ENCODE data around the gene RPL38.

Gene RPL38

DNA sequence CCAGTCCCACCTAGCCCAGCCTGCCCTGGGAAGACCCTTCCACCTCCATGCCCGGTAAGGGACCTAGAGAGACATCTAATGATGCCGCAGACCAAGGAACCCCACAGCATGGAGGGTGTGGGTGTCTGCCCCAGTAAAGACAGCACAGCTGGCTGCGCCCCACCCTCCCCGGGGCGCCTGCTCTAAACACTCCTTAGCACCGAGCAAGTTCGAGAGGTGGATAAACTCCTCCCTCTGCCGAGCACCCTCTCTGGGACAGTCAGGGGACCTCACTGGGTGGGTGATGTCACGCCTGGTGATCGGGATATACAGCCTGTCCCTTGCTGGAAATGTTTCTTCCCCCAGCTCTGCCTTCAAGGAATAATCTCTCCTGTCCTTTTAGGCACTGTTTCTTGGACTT, 53.8 kb downstream of the RPL38 start:
- no peak for DNase-seq (ENCODE audit: low read depth)
- TF ChIP-seq, protein P1, sequence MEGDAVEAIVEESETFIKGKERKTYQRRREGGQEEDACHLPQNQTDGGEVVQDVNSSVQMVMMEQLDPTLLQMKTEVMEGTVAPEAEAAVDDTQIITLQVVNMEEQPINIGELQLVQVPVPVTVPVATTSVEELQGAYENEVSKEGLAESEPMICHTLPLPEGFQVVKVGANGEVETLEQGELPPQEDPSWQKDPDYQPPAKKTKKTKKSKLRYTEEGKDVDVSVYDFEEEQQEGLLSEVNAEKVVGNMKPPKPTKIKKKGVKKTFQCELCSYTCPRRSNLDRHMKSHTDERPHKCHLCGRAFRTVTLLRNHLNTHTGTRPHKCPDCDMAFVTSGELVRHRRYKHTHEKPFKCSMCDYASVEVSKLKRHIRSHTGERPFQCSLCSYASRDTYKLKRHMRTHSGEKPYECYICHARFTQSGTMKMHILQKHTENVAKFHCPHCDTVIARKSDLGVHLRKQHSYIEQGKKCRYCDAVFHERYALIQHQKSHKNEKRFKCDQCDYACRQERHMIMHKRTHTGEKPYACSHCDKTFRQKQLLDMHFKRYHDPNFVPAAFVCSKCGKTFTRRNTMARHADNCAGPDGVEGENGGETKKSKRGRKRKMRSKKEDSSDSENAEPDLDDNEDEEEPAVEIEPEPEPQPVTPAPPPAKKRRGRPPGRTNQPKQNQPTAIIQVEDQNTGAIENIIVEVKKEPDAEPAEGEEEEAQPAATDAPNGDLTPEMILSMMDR (IDR thresholded peaks at IDR 0.05; ENCODE audit: low read length, missing control alignments): no peak
- H3K4me3 ChIP-seq (replicated peaks; ENCODE audit: low read depth, low read length): no peak overlapping the region

DNA sequence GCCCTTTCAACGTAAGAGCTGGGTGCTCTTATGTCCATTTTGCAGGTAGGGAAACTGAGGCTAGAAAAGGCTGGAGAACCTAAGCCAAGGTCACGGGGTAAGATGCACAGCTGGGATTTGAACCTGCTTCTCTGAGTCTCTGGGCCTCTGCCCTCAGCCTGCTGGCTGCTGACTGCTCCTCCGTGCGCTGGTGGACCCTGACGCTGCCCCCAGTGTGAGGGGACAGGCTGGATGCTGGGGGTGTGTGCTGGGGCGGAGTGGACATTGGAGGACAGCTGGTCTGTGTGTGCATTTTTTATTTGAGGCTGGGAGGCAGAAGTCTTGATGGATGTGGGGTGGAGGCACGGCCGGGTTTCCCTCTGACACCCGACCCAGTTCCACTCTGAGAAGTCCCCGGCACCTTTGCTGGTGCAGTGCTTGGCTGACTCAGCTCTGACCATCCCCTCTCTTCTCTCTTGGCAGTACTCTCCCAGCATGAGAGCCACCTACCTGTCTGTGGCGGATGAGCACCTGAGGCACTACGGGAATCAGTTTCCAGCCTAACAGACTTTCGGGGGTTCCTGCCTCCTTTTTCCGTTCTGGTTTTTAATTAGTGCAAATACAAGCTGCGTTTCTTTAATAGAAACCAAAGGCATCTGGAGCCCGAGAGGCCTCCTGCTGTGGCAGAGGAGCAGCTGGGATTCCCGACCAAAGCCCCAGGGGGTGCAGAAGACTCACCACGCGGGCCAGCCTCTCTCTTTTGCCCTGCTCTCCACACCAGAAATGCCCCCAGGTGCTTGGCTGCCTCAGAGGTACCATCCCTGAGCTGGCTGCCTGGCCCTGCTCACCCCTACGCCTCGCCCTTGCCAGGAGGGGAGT, 56.4 kb downstream of the RPL38 start:
- TF ChIP-seq, protein P1 (IDR thresholded peaks at IDR 0.05; ENCODE audit: low read length, missing control alignments): no peak
- no peak overlapping the region for H3K4me3 ChIP-seq (replicated peaks; ENCODE audit: low read depth, low read length)
- no peak for DNase-seq (ENCODE audit: low read depth)

Data from fibroblast of pulmonary artery (primary cell).